Esophagus muscularis mucosa (tissue), 4 donors: ENCODE results near the gene VWA3B. TPM values are rescaled to one million over a fixed set of nuclear protein-coding genes. Genes with fewer than 3 reads are reported as not detected.
"Not testable (repeated sequence)": the region's sequence is repeated elsewhere in the genome, so short reads cannot be mapped to it uniquely, and the experiment has no call there.

Source experiments
- DNase-seq: peaks from one replicate; pipeline ENCODE4 v3.0.0-alpha.2; 2017; ENCODE audit errors: extremely low spot score
- H3K27ac ChIP-seq, 4 donors: fragments of 200-600 bp; sonication (generic); replicated peaks in 1 of 4; 1 replicate in 3 of 4; 2 replicates in 1 of 4; pipeline ENCODE4 v1.5.1; 2016 to 2019; ENCODE audit warnings: mild to moderate bottlenecking in 1 of 4
- H3K27me3 ChIP-seq, 4 donors: fragments of 200-600 bp; sonication (generic); one replicate each; pipeline versions ENCODE4 v1.5.1 to v1.6.0; 2016 to 2019
- H3K36me3 ChIP-seq, 4 donors: fragments of 200-600 bp; sonication (generic); one replicate each; pipeline ENCODE4 v1.5.1; 2016 to 2019
- H3K4me1 ChIP-seq, 4 donors: fragments of 200-600 bp; sonication (generic); one replicate each; pipeline ENCODE4 v1.5.1; 2016 to 2019
- H3K4me3 ChIP-seq, 4 donors: fragments of 200-600 bp; sonication (generic); 1 replicate in 2 of 4; 2 replicates in 2 of 4; pipeline ENCODE4 v1.5.1; 2016 to 2019; ENCODE audit warnings: mild to moderate bottlenecking in 4 of 4, moderate library complexity in 1 of 4
- H3K9me3 ChIP-seq, 4 donors: fragments of 200-600 bp; sonication (generic); 1 replicate in 3 of 4; 2 replicates in 1 of 4; pipeline ENCODE4 v1.5.1; 2016 to 2019
- CTCF ChIP-seq, 3 experiments: fragments of 200-600 bp in 2 of 3; fragments of 450-650 bp in 1 of 3; sonication (generic) in 2 of 3; IDR thresholded peaks; one replicate each; pipeline ENCODE4 v1.5.1; 2017 to 2019; ENCODE audit warnings: antibody characterized with exemption in 3 of 3, mild to moderate bottlenecking in 2 of 3, moderate library complexity in 1 of 3
- EP300 ChIP-seq: sonication (generic); formaldehyde crosslinking; IDR thresholded peaks from one replicate; pipeline ENCODE4 v1.6.1; 2017; ENCODE audit warnings: antibody characterized with exemption
- POLR2A ChIP-seq: fragments of 450-650 bp; IDR thresholded peaks from one replicate; pipeline ENCODE4 v1.6.1; 2017; ENCODE audit warnings: antibody characterized with exemption, moderate library complexity, mild to moderate bottlenecking, low read depth
- POLR2AphosphoS5 ChIP-seq, 2 donors: sonication (generic); formaldehyde crosslinking; IDR thresholded peaks; one replicate each; pipeline ENCODE4 v1.6.1; 2017; ENCODE audit warnings: antibody characterized with exemption in 2 of 2
- WGBS: methylation state at CpG from one replicate; pipeline ENCODE4 v1.1.5; 2018; 5-methylcytosine and 5-hydroxymethylcytosine counted together
- intact Hi-C: fragments of 100-400 bp; cut with DNase I; formaldehyde crosslinking; loops from one replicate; pipeline ENCODE4 v1.15.1; 2023
- total RNA-seq, 4 donors: library from RNA; depleted of rRNA; stranded (reverse); fragments of >200 nt; gene quantifications; one replicate each; pipeline versions ENCODE4 v1.1.0 to v1.2.1, GENCODE V29; 2016

Gene VWA3B
- total RNA-seq, 4 donors from 2014 or later: not detected

GRCh38 chr2:98040331-98040939 is 46.5 kb upstream of the VWA3B start:
- no peaks in the 10 kb centered on the region for H3K36me3 ChIP-seq
- 39% methylated on average over 6 of the region's 8 CpGs for whole genome bisulfite sequencing
- intact Hi-C loops: no loop called here
- DNase-seq: peak; percentile 55
- no peak overlapping the region for H3K4me3 ChIP-seq
- H3K9me3 ChIP-seq: peaks cover 0 to 25% (median 14%) of the 10 kb centered on the region in 4 donors
- H3K27ac ChIP-seq: peak overlapping the region in 1 of 4 donors; percentile 5
- TF ChIP-seq CTCF (IDR thresholded peaks at IDR 0.05) (no peak), EP300 (no peak), POLR2AphosphoS5 (IDR thresholded peaks at IDR 0.05) (no peak), POLR2A (no peak)
- no peaks in the 10 kb centered on the region for H3K27me3 ChIP-seq
- peaks cover 12 to 38% (median 33%) of the 10 kb centered on the region in 4 donors for H3K4me1 ChIP-seq

GRCh38 chr2:98043101-98043500 is 43.9 kb upstream of the VWA3B start:
- TF ChIP-seq EP300 (no peak), POLR2AphosphoS5 (IDR thresholded peaks at IDR 0.05) (no peak), POLR2A (no peak)
- no peak overlapping the region for H3K27ac ChIP-seq
- no peak overlapping the region for H3K4me3 ChIP-seq
- no peak for DNase-seq
- H3K4me1 ChIP-seq: peaks cover 3 to 20% (median 14%) of the 10 kb centered on the region in 4 donors
- no peaks in the 10 kb centered on the region for H3K36me3 ChIP-seq
- 100% methylated on average over 1 of the region's 1 CpG for WGBS
- H3K9me3 ChIP-seq: peaks cover 0 to 28% (median 17%) of the 10 kb centered on the region in 4 donors
- no peaks in the 10 kb centered on the region for H3K27me3 ChIP-seq
- intact Hi-C loops: no loop called here

- H3K36me3 ChIP-seq, H3K27me3 ChIP-seq, H3K27ac ChIP-seq, DNase-seq, H3K4me3 ChIP-seq, intact Hi-C loops: not testable (repeated sequence)
- peaks cover 2 to 12% (median 10%) of the 10 kb centered on the region in 4 donors for H3K4me1 ChIP-seq
- H3K9me3 ChIP-seq: peaks cover 0 to 28% (median 17%) of the 10 kb centered on the region in 4 donors
- WGBS: 94% methylated on average over 2 of the region's 2 CpGs
Observed at GRCh38 chr2:98044730-98045129, 42.2 kb upstream of the VWA3B start.

- Histone ChIP-seq H3K9me3 (peaks cover 0 to 7% (median 6%) of the 10 kb centered on the region in 4 donors), H3K4me1 (peaks cover 0 to 9% (median 0%) of the 10 kb centered on the region in 4 donors), H3K36me3 (no peaks in the 10 kb centered on the region), H3K4me3 (no peak overlapping the region), H3K27me3 (no peaks in the 10 kb centered on the region), H3K27ac (no peak overlapping the region)
- TF ChIP-seq CTCF (IDR thresholded peaks at IDR 0.05) (no peak), POLR2A (no peak), POLR2AphosphoS5 (IDR thresholded peaks at IDR 0.05) (no peak), EP300 (no peak)
- intact Hi-C loops: no loop called here
- peak; percentile 29 for DNase-seq
- WGBS: 100% methylated on average over 2 of the region's 2 CpGs
Observed at GRCh38 chr2:98050070-98050469, 36.9 kb upstream of the VWA3B start.

- H3K4me3 ChIP-seq: no peak overlapping the region
- peak; percentile 39 for DNase-seq
- H3K27ac ChIP-seq: no peak overlapping the region
- H3K27me3 ChIP-seq: no peaks in the 10 kb centered on the region
- intact Hi-C loops: no loop called here
- H3K4me1 ChIP-seq: peaks cover 0 to 3% (median 0%) of the 10 kb centered on the region in 4 donors
- no peaks in the 10 kb centered on the region for H3K9me3 ChIP-seq
- TF ChIP-seq POLR2A: no peak
- no peak for TF ChIP-seq EP300
- WGBS: 94% methylated on average over 14 of the region's 14 CpGs
- H3K36me3 ChIP-seq: no peaks in the 10 kb centered on the region
Observed at GRCh38 chr2:98058191-98058975, 28.6 kb upstream of the VWA3B start.

- Histone ChIP-seq H3K9me3 (no peaks in the 10 kb centered on the region), H3K27ac (no peak overlapping the region), H3K27me3 (no peaks in the 10 kb centered on the region), H3K4me3 (no peak overlapping the region), H3K4me1 (no peaks in the 10 kb centered on the region), H3K36me3 (no peaks in the 10 kb centered on the region)
- peak; percentile 77 for DNase-seq
- TF ChIP-seq CTCF (IDR thresholded peaks at IDR 0.05): no peak
- no peak for TF ChIP-seq POLR2AphosphoS5 (IDR thresholded peaks at IDR 0.05)
- no peak for TF ChIP-seq POLR2A
- TF ChIP-seq EP300: no peak
- intact Hi-C loops: no loop called here
- 93% methylated on average over 6 of the region's 6 CpGs for WGBS
Observed at GRCh38 chr2:98060277-98060676, 26.7 kb upstream of the VWA3B start.
